ENCODE results near the gene CAVIN1. TPM values are rescaled to one million over a fixed set of nuclear protein-coding genes. Genes with fewer than 3 reads are reported as not detected.
A peak's percentile ranks its signal among the peaks of the same experiment; 100 is the strongest.
"Not testable (repeated sequence)": the region's sequence is repeated elsewhere in the genome, so short reads cannot be mapped to it uniquely, and the experiment has no call there.

Gene CAVIN1
- polyA plus RNA-seq, 1 experiment, result 734 TPM

- H3K27me3 ChIP-seq (ENCODE audit: control insufficient read depth, insufficient read depth, low read length), result no peaks in the 10 kb centered on the region
- DNase-seq (ENCODE audit: low read depth), result peak; percentile 64
- ChIA-PET POLR2A (no interaction called here), CTCF (interaction anchor here (0.5 to 1.7 kb wide), 6 partner anchors 14 to 1918 kb away, joined by 3 to 6 read pairs (median 4); no protein-coding TSS in a partner anchor)
- H3K36me3 ChIP-seq (ENCODE audit: control insufficient read depth, insufficient read depth, low read length), result no peaks in the 10 kb centered on the region
- no peak overlapping the region for H3K4me3 ChIP-seq (ENCODE audit: low read depth, low read length)
- no peak for TF ChIP-seq CTCF (IDR thresholded peaks at IDR 0.05; ENCODE audit: insufficient read depth, low read depth, low read length)
Measured at GRCh38 chr17:42456223-42457106, 33.4 kb upstream of the CAVIN1 start.

GRCh38 chr17:42454987-42455386 lies 31.9 kb upstream of the CAVIN1 start:
- H3K36me3 ChIP-seq (ENCODE audit: control insufficient read depth, insufficient read depth, low read length); POLR2A ChIA-PET; DNase-seq (ENCODE audit: low read depth); CTCF ChIA-PET; H3K27me3 ChIP-seq (ENCODE audit: control insufficient read depth, insufficient read depth, low read length); H3K4me3 ChIP-seq (ENCODE audit: low read depth, low read length): not testable (repeated sequence)

GRCh38 chr17:42453439-42453838 lies 30.4 kb upstream of the CAVIN1 start:
- no peak for TF ChIP-seq CTCF (IDR thresholded peaks at IDR 0.05; ENCODE audit: insufficient read depth, low read depth, low read length)
- CTCF ChIA-PET, result interaction anchor here (0.7 kb wide), 1 partner anchor 14 kb away, joined by 4 read pairs; no protein-coding TSS in a partner anchor

GRCh38 chr17:42451270-42451669 lies 28.2 kb upstream of the CAVIN1 start:
- POLR2A ChIA-PET; DNase-seq (ENCODE audit: low read depth); H3K36me3 ChIP-seq (ENCODE audit: control insufficient read depth, insufficient read depth, low read length); H3K4me3 ChIP-seq (ENCODE audit: low read depth, low read length); H3K27me3 ChIP-seq (ENCODE audit: control insufficient read depth, insufficient read depth, low read length); CTCF ChIA-PET: not testable (repeated sequence)

More at GRCh38 chr17:42453439-42453838, 30.4 kb upstream of the CAVIN1 start:
- POLR2A ChIA-PET, result no interaction called here
- H3K36me3 ChIP-seq (ENCODE audit: control insufficient read depth, insufficient read depth, low read length), result no peaks in the 10 kb centered on the region
- DNase-seq (ENCODE audit: low read depth), result no peak
- no peak overlapping the region for H3K4me3 ChIP-seq (ENCODE audit: low read depth, low read length)
- no peaks in the 10 kb centered on the region for H3K27me3 ChIP-seq (ENCODE audit: control insufficient read depth, insufficient read depth, low read length)

GRCh38 chr17:42449838-42450237 lies 26.8 kb upstream of the CAVIN1 start:
- H3K4me3 ChIP-seq (ENCODE audit: low read depth, low read length); CTCF ChIA-PET; H3K27me3 ChIP-seq (ENCODE audit: control insufficient read depth, insufficient read depth, low read length); DNase-seq (ENCODE audit: low read depth); H3K36me3 ChIP-seq (ENCODE audit: control insufficient read depth, insufficient read depth, low read length); POLR2A ChIA-PET: not testable (repeated sequence)

GRCh38 chr17:42449176-42449575 lies 26.1 kb upstream of the CAVIN1 start:
- H3K27me3 ChIP-seq (ENCODE audit: control insufficient read depth, insufficient read depth, low read length); POLR2A ChIA-PET; CTCF ChIA-PET; H3K36me3 ChIP-seq (ENCODE audit: control insufficient read depth, insufficient read depth, low read length); DNase-seq (ENCODE audit: low read depth); H3K4me3 ChIP-seq (ENCODE audit: low read depth, low read length): not testable (repeated sequence)

GRCh38 chr17:42442196-42442565 lies 19.1 kb upstream of the CAVIN1 start:
- no peak for TF ChIP-seq CTCF (IDR thresholded peaks at IDR 0.05; ENCODE audit: insufficient read depth, low read depth, low read length)
- CTCF ChIA-PET, result interaction anchor here (1.3 kb wide), 2 partner anchors 14 to 85 kb away, joined by 3 to 4 read pairs; no protein-coding TSS in a partner anchor
- H3K36me3 ChIP-seq (ENCODE audit: control insufficient read depth, insufficient read depth, low read length), result no peaks in the 10 kb centered on the region
- H3K4me3 ChIP-seq (ENCODE audit: low read depth, low read length), result no peak overlapping the region
- POLR2A ChIA-PET, result no interaction called here
- no peak for DNase-seq (ENCODE audit: low read depth)
- H3K27me3 ChIP-seq (ENCODE audit: control insufficient read depth, insufficient read depth, low read length), result no peaks in the 10 kb centered on the region

Data from BJ (cell line).